ENCODE results near the gene AMOTL2.

DNA sequence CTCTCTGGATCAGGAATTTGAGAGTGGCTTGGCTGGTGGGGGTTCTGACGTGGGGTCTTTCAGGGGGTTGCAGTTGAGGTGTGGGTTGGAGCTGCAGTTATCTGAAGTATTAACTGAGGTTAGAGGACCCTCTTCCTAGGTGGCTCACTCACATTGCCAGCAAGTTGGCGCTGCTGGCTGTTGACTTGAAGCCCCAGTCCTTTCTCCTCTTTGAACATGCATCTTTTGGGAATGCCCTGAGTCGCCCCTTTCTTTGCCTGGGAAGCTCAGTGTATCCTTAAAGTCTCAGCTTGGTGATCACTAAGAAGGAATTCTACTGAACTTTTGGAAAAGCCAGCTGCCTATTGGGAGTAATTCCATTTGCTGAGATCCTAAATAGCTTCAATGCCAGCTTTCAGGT lies 13.0 kb upstream of the AMOTL2 start:
- TF ChIP-seq, protein P1, sequence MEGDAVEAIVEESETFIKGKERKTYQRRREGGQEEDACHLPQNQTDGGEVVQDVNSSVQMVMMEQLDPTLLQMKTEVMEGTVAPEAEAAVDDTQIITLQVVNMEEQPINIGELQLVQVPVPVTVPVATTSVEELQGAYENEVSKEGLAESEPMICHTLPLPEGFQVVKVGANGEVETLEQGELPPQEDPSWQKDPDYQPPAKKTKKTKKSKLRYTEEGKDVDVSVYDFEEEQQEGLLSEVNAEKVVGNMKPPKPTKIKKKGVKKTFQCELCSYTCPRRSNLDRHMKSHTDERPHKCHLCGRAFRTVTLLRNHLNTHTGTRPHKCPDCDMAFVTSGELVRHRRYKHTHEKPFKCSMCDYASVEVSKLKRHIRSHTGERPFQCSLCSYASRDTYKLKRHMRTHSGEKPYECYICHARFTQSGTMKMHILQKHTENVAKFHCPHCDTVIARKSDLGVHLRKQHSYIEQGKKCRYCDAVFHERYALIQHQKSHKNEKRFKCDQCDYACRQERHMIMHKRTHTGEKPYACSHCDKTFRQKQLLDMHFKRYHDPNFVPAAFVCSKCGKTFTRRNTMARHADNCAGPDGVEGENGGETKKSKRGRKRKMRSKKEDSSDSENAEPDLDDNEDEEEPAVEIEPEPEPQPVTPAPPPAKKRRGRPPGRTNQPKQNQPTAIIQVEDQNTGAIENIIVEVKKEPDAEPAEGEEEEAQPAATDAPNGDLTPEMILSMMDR (IDR thresholded peaks at IDR 0.05; ENCODE audit: low read depth, low read length), result no peak
- no peak for TF ChIP-seq EZH2phosphoT487 (IDR thresholded peaks at IDR 0.05; ENCODE audit: low read depth)

Data from OCI-LY3 (cell line).